Mucosa of gallbladder (tissue), 1 donor: ENCODE data around the gene RNF150. TPM values are rescaled to one million over a fixed set of nuclear protein-coding genes. Genes with fewer than 3 reads are reported as not detected.
"Not testable (repeated sequence)": the region's sequence is repeated elsewhere in the genome, so short reads cannot be mapped to it uniquely, and the experiment has no call there.

Source experiments
- DNase-seq: peaks from one replicate; pipeline ENCODE4 v3.0.0-alpha.2; 2020; ENCODE audit warnings: low spot score
- total RNA-seq: library from RNA; stranded (reverse); gene quantifications from one replicate; pipeline ENCODE4 v1.2.1, GENCODE V29; 2021
- donor health status: DM: no; HTN: no; CAD: no.

The RNF150 gene
- total RNA-seq, 1 donor from 2014 or later, result 20.5 TPM

DNA sequence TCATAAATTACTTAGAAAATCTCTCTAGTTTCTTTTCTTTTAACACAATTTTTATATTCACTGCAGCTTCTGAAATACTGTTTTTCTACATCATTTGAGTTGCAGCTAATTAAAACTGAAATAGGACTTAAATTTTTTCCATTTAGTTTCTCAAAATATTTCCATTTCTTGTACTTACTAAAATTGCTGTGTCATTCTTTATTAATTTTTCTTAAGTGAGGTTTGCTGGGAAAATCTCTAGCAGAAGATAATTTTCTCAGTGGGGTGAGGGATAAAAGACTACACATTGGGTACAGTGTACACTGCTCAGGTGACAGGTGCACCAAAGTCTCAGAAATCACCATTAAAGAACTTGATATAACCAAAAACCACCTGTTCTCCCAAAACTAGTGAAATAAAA lies 57.7 kb downstream of the RNF150 start:
- DNase-seq, result no peak

DNA sequence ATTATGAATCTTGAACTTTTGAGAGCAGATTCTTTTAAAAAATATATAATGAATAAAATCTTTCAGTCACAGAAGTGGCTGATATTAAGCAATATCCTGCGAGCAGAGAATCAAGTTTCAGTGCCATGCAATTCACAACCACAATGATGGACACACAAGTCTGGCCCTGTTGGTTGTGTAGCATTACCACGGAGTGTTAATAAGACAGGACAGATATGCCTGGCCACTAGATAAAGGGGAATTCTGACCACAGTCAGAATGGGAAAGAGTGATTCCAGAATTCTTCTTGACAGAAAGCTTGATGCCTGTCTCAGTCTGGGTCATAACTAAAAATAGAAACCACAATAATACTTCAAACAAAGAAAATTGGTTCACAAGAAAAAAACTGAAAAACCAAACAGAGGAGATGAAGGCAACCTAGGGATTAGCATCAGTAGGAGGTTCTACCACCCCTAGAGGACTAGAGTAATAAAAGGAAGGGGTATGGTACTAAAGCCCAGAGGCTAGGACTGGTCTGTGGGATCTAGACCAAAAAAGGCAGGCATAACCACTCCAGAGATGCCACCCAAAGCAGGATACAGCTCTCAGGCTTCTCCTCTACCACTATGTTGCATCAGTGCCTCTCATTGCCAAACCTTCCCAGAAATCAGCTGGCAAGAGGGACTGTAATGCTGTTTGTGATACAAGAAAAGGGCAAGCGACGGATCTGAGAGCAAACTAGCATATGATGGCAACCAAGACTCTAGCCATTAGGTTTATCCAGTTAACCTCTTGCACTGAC lies 59.0 kb downstream of the RNF150 start:
- DNase-seq, result no peak

DNA sequence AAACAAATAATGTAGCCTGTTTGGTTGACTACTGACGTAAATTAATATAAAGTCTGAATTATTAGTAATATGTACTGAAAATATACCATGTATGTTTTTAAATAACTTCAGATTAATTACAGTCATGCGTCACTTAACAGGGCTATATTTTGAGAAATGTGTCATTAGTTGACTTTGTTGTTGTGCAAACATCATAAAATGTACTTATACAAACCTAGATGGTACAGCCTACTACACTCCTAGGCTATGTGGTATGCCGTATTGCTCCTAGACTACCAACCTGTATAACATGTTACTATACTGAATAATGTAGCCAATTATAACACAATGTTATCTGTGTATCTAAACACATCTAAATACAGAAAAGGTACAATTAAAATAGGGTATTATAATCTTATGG lies 66.6 kb downstream of the RNF150 start:
- no peak for DNase-seq

DNA sequence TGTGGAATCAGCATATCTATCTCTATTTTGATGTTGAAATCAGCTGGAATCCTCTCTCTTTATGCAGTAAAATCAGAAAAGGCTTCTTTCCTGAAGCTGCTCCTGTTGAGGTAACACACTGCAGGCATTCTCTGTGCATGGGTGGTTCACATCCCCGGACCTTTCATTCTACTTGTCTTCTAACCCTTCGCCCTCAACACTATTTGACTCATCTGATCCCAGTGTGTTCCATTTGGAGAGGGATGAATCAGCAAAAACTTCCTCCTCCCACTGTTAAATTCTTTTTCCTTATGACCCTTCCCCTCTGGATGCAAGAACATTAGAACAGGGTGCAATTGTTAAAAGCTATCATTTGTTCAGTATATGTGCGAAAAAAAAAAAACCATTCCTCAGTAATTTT lies 67.4 kb downstream of the RNF150 start:
- no peak for DNase-seq

DNA sequence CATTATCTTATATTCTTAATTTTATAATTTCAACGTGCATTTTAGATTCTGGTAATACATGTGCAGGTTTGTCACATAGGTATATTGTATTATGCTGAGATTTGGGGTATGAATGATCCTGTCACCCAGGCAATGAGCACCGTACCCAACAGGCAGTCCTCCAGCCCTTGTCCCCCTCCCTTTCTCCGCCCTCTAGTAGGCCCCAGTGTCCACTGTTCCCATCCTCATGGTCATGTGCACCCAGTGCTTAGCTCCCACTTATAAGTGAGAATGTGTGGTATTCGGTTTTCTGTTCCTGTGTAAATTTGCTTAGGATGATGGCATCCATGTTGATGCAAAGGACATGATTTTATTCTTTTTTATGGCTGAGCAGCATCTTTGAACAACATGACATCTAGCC lies 70.6 kb downstream of the RNF150 start:
- DNase-seq, result no peak

DNA sequence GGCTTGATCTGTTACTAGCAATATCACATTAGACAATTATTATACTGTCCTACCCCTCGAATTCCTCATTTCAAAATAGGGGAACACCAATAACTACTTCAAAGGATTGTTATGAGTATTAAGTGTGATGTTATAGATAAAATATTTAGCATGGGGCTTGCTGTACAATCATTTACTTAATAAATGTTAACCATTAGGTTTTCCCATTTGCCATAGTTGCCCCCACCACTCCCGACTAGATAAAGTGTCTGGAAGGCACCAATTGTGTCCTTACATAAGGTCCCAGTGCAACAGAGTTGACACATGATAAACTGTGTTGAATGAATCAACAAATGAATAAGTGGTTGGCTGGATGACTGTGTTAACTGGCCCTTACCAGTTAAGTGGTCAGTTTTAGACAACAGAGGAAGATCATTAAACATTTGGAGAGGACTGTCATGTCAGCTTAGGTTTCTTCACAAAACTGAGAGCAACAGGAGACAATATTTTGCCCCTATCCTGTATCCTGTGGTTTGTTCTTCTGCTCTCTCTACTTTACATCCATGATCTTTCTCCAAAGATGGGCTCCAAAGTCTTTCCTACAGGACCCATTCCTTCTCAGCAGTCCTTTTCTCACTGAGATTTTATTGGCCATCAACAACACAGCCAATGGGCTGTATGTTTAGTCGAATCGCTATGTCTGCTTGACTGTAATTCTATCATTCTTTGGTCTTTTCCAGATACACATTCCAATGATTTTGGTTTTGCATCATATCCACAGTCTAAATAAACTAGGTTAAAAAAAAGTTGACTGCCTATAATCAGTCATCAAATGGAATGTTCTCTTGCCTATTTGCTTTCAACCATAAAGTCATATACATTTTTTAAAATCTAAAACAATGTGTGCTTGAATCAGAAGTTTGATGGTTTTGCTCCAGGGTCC lies 74.4 kb downstream of the RNF150 start:
- no peak for DNase-seq

DNA sequence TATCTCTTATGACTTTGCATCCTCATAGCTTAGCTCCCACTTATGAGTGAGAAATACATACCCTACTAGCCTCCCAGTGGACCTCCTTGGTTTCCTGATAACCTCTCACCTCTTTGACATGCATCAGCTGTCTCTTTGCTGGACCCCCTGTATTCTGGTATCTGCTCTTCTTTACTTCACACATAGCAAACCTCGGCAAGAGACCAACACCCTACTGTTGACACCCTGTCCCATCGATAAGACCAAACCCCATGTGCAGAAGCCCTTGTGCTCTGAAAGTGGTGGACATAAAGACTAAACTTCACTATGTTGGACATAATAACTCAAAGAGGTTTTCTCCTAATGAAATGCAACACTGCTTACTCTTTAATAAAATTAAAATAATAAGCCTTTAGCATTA lies 75.7 kb downstream of the RNF150 start:
- no peak for DNase-seq

DNA sequence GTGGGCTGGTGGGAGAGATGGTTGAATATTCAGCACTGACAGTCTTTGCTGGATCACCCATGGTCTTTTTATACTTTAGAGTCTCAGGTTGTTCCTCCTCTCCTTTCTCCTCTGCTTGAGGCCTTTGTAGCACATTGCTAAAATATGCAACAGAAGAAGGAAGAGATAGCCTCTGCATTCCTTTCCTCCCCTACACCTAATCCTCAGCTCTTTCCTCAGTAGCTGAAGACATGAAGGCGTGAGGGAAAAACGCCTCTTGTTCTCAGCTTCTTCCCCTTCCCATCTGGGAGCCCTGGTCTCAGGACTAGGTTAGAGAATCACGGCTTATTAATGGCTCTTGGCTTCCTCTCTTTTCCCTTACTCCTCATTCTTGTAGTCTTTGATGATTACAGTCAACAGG lies 76.8 kb downstream of the RNF150 start:
- DNase-seq, result no peak

DNA sequence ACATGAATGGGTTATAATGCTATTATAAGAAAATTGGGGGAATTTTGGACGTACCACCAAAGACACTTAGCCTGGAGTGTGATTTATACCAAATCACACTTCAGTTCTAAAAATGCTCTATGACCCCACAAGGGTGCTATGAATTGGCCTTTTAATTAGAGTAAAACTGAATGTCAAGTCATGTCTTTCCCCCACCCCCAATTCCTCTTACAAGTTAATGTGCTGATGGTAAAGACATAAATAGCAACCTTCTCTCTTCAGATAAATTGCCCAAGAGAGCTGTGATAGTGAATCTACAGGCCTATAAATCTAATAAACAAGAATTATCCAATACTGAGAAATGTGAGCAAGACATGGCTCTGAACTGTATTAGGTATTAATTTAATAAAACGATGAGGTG lies 78.8 kb downstream of the RNF150 start:
- DNase-seq, result no peak

DNA sequence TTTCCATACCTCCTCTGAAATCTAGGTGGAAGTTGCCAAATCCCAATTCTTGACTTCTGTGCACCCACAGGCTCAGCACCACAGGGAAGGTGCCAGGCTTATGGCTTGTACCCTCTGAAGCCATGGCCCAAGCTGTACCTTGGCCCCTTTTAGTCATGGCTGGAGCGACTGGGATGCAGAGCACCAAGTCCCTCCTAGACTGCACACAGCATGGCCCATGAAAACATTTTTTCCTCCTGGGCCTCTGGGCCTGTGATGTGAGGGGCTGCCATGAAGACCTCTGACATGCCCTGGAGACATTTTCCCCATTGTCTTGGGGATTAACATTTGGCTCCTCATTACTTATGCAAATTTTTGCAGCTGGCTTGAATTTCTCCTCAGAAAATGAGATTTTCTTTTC lies 82.3 kb downstream of the RNF150 start:
- not testable (repeated sequence) for DNase-seq

DNA sequence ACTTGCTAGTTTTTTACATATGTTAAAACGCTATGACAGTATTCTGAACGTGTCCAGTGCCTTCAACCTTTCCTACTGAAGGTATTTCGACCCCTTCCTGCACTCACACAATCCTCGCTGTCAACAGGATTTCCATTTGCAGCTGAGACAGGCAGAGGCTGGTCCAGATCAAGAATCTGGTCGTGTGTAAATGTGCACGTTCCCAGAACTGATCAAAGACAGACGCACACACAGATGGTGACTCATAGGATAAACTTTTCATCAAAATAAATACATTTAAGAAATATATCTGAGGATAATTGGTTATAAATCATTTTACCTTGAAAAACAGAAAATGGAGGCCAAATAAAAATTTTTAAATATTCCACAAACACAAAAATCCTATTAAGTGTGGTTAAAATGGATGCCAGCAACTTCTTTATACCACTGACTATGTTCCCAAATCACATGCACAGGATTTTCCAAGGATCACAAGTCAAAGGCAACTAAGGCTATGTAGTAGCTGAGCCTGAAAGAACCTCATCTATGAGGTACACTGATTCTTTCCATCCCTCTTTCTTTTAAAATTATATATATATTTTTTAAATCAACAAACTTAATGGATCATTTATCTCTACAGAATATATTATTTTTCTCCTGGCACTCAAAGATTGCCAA lies 85.9 kb downstream of the RNF150 start:
- DNase-seq, result no peak

DNA sequence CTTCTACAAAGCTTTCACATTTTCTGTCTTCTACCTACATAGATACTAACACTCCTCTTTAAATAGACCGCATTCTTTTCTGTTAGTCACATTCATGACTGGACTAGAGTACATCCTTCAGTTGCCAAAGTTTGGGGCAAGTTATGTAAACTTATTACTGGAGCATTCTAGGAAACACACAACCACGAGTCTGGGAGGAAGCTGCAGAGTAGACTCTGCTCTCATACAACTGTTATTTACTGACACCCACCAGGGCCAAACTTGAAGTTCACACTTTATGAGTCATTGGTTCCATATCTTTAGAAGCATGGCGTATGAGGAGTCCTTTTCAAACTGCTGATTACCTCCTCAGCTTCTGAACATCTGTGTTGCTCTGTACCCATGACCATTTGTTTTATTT lies 87.0 kb downstream of the RNF150 start:
- DNase-seq, result peak; percentile 34

DNA sequence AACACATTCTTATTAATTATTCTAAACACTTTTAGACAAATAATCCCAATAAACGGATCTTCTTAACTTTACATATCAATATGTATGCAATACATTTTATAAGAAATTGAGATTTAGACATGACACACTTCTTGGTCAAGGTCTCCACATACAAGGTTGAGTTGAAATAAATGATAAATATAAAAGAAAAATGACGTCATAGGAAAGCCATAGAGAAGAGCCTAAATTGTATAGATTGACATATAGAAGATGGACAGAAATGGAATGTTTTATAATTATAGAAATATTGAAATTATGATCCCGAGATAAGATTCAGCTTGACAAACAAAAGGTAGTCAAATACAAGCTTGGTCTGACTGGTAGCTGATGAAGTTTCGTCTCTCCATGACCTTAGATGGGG lies 87.4 kb downstream of the RNF150 start:
- no peak for DNase-seq

DNA sequence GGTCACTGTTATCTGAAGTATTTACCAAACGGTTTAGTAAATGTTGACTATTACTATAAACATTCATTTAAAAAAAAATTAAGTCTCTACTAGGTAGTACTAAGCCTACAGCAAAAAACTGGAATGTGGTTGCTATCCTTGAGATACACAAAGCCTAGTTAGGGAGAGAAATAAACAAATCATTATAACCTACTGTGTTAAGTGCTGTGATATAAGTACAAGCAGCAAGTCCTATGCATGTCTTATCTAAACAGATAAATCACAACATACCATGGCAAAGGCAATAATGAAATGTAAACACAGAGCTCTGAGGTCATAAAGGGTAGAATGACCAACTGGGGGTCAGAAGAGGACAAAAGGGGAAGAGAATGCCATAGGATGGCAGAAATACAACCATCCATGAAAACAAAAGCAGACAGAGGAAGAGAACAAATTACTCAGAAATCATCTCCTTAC lies 92.2 kb downstream of the RNF150 start:
- no peak for DNase-seq

DNA sequence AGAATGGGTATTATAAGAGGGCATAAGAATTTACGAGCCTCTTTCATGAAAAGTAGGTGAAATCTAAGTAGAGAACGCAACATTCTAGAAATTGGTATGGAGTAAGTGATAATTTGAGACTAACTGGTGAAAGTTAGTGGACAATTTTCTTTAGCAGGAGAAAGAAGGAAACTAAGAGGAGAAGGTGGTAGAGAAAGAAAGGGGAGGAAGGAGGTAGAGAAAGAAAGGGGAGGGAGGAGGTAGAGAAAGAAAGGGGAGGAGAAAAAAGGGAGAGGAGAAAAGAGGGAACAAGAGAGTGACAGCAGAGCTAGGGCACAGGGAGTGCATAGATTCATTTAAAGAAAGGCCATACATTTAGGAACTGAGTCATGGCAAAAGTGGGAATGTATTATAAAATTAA lies 94.1 kb downstream of the RNF150 start:
- DNase-seq, result no peak

DNA sequence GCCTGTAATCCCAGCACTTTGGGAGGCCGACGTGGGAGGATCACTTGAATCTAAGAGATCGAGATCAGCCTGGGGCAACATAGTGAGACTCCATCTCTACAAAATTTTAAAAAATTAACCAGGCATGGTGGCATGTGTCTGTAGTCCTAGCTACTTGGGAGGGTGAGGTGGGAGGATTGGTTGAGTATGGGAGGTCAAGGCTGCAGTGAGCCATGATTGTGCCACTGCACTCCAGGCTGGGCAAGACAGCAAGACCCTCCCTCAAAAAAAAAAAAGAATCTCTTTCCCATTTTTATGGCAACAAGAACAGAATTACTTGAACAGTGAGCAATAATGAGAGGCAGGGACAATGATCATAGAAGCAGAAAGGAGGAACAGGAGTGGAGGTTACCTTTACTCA lies 94.8 kb downstream of the RNF150 start:
- no peak for DNase-seq

DNA sequence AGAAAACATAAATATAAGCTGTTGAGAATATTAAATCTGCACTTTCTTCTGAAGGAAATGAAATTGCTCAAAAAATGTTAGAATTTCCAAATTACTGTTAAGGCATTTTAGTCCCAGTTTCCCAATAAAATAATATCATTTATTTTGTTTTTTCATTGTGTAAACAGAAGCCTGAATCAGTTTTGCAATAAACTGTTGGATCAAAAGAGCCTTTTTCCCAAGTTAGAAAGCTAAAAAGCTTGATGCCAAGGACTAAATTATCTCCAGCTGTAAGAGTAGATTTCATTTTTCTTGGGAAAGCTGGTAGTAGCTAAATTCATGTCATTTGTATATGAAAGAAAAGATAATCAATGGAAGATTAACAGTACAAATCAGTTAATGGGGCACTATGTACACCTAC lies 95.8 kb downstream of the RNF150 start:
- DNase-seq, result no peak

DNA sequence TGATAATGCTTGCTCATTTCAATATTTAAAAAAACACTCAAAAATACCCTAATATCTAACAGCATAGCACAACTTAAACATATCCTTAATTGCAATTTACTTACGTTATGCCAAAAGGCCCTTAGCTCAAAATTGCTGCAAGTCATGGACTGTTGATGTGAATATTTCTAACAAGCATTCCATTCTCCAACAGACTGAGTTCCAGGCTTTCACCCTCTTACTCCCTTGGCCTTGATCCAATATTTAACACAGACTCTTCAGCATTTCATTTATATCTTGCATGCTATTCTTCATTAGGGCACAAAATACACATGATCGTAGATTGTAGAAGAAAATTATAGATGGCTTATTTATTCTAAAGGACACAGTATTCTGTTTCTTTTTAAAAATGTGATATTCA lies 96.5 kb downstream of the RNF150 start:
- no peak for DNase-seq

DNA sequence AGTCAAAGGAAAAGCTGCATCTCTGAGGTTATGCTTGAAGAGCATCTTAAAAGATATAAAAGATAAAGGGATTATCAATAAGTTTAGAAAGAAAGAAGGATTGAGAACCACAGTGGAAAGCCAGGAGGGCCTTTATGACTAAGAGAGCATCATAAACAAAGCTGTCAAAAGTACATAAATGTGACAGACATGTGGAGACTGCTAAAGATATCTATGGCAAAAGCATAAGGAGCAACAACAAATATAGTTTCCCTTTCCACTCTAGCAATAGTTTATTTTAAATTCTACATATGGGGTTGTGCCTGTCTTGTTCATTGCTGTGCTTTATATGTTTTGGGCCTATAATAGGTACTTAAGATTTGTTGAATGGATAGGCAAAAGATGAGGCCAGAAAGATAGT lies 97.3 kb downstream of the RNF150 start:
- no peak for DNase-seq

DNA sequence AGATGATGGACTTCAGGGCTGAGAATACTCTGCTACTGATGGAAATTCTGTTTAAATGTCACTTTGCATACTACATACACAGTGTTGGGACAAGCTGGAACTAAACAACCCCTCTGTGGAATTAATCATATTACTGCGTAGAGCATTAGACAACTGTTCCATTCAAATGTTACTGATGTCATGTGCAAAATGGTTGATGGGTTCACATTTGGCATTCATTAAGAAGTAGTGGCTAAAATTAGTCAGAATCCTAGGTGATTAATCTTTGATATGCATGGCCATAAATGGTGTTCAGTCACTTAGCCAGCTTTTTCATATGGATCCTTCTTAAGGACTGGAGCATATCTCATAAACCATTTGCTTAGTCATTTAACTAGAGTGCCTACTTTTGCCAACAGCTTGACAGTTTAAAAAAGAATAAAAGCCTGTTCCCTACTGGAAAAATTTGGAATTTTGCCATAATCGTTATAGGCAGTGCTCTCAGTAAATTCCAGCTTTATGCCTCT lies 105.2 kb downstream of the RNF150 start:
- no peak for DNase-seq

DNA sequence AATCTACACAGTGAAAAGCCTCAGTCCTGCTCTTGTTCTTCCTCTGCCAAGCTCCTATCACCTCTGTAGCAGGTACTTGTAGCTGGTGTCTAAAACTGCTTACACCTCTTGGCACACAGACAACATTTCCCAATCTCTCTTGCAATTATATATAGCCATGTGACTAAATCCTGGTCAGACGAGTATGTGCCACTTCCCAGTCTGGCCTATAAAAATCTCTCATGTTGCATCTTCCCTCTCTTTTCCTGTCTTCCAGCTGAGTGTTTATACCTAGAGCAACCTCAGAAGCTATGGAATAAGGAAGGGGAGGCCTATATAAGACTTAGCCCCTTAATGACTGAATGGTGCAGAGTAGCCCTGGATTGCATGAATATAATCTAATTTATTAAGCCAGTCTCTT lies 105.8 kb downstream of the RNF150 start:
- DNase-seq, result no peak

DNA sequence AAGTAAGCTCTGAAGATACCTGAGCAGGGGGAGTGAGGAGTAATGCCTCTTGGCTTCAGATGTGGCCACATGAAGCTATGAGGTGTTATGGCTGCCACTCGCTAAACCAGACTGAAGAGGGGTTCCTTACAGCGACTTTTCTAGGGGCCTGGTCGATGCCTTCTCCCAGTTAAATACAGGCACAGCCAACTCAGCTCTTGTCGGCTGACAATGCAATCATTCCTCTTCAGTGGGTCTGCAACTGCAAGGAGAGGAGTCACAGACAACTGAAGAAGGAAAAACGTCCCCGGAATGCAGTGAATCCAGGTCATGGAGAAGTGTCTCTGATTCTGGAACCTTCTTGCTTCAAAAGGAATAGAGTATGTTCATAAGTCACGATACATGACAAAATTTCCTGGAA lies 106.4 kb downstream of the RNF150 start:
- DNase-seq, result no peak
